ENCODE measurements around the gene PGBD1.

DNA sequence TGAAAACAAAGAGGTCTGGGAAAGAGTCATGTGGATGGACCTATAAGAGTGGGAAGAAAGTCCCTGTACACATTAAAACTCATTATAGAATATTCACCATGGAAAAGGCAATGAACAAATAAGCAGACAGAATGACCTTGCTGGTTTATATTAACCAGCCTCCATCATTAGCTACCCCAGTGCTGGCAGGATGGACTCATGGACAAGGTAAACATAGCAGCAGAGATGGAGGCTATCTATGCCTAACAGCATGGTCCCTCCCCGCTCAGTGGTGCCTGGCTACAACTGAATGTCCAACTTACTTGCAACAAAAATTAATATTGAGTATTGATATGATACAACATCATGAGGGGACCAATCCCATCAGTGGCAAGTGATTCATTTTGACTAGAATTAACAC, 63.8 kb downstream of the PGBD1 start:
- TF ChIP-seq, protein P1, sequence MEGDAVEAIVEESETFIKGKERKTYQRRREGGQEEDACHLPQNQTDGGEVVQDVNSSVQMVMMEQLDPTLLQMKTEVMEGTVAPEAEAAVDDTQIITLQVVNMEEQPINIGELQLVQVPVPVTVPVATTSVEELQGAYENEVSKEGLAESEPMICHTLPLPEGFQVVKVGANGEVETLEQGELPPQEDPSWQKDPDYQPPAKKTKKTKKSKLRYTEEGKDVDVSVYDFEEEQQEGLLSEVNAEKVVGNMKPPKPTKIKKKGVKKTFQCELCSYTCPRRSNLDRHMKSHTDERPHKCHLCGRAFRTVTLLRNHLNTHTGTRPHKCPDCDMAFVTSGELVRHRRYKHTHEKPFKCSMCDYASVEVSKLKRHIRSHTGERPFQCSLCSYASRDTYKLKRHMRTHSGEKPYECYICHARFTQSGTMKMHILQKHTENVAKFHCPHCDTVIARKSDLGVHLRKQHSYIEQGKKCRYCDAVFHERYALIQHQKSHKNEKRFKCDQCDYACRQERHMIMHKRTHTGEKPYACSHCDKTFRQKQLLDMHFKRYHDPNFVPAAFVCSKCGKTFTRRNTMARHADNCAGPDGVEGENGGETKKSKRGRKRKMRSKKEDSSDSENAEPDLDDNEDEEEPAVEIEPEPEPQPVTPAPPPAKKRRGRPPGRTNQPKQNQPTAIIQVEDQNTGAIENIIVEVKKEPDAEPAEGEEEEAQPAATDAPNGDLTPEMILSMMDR (IDR thresholded peaks at IDR 0.05) = no peak
- TF ChIP-seq POLR2A (IDR thresholded peaks at IDR 0.05) = no peak
- no peak for TF ChIP-seq POLR2AphosphoS5 (IDR thresholded peaks at IDR 0.05)
- TF ChIP-seq EP300 (IDR thresholded peaks at IDR 0.05) = no peak

All from upper lobe of left lung (tissue), 4 donors.